K562 (cell line): Measurements from ENCODE around the gene TELO2. TPM values are rescaled to one million over a fixed set of nuclear protein-coding genes. Genes with fewer than 3 reads are reported as not detected.
A peak's percentile ranks its signal among the peaks of the same experiment; 100 is the strongest.

Experiments
- ATAC-seq: fragments of 200-7000 bp; cut with Tn5 transposase; 3 replicates; pipeline ENCODE4 v1.9.1; 2020; ENCODE audit warnings: moderate library complexity
- BruUV-seq: library from RNA; stranded (reverse); fragments of 400-500 nt; replicated peaks from 2 replicates; lab custom pipeline; 2021; lab: Mats Ljungman, UMichigan
- CTCF ChIA-PET: fragments of 300-600 bp; formaldehyde crosslinking; extraction: SDS; loops from one replicate; lab custom pipeline; 2021; ENCODE audit warnings: low intra/inter-chr PET ratio; lab: Yijun Ruan, JAX
- POLR2A ChIA-PET: fragments of 300-600, 350-650 bp; sonication (Branson Sonifier 250); formaldehyde crosslinking; extraction: SDS; loops from one replicate; lab custom pipeline; 2021; ENCODE audit warnings: antibody characterized with exemption, inconsistent platforms; lab: Yijun Ruan, JAX
- DNase-seq, 4 experiments: peaks; one replicate each; pipeline versions ENCODE4 v3.0.0 to v3.0.0-alpha.2; 2011 to 2018; ENCODE audit warnings: low spot score in 3 of 4, mixed read lengths in 3 of 4; ENCODE audit errors: extremely low read depth in 1 of 4
- FAIRE-seq: peaks from 2 replicates; lab custom pipeline; 2011; peaks lifted over from hg19 to GRCh38; lab: Jason Lieb, UNC
- H2AFZ ChIP-seq: 2 replicates; pipeline ENCODE4 v1.6.0; 2011; ENCODE audit warnings: low read depth, low read length, control low read depth, inconsistent platforms
- H3K27ac ChIP-seq: fragments of 200-600 bp; 3 replicates; pipeline ENCODE4 v1.8.0; 2011; ENCODE audit warnings: low read depth, mild to moderate bottlenecking, control low read depth, inconsistent platforms, low read length, moderate library complexity, mixed read lengths; ENCODE audit errors: extremely low read depth
- H3K27me3 ChIP-seq, 2 experiments: fragments of 300-600 bp in 1 of 2; 2 replicates in 1 of 2; 3 replicates in 1 of 2; pipeline versions ENCODE4 v1.6.0 to v1.8.0; 2011; ENCODE audit warnings: inconsistent platforms in 2 of 2, low read length in 2 of 2, mild to moderate bottlenecking in 1 of 2, mixed read lengths in 1 of 2, moderate library complexity in 1 of 2; ENCODE audit not compliant: control insufficient read depth in 2 of 2, insufficient read depth in 2 of 2
- H3K36me3 ChIP-seq: fragments of 300-600 bp; 3 replicates; pipeline ENCODE4 v1.8.0; 2011; ENCODE audit warnings: mild to moderate bottlenecking, low read length, inconsistent platforms; ENCODE audit not compliant: control insufficient read depth, insufficient read depth
- H3K4me1 ChIP-seq, 2 experiments: fragments of 200-600 bp in 1 of 2; replicated peaks in 1 of 2; 2 replicates in 1 of 2; 3 replicates in 1 of 2; pipeline versions ENCODE4 v1.5.1 to v1.8.0; 2011; ENCODE audit warnings: inconsistent platforms in 2 of 2, low read length in 2 of 2, mild to moderate bottlenecking in 1 of 2, mixed read lengths in 1 of 2, moderate library complexity in 1 of 2; ENCODE audit not compliant: control insufficient read depth in 2 of 2, insufficient read depth in 2 of 2
- H3K4me2 ChIP-seq: 2 replicates; pipeline ENCODE4 v1.6.1; 2011; ENCODE audit warnings: low read length, control low read depth, inconsistent platforms, mixed read lengths; ENCODE audit not compliant: insufficient read depth
- H3K4me3 ChIP-seq: fragments of 200-600 bp; sonication (generic), shearing (Covaris generic); 2 replicates; pipeline ENCODE4 v1.5.1; 2016; ENCODE audit warnings: control low read depth, inconsistent platforms
- H3K79me2 ChIP-seq: fragments of 200-600 bp; 3 replicates; pipeline ENCODE4 v1.8.0; 2011; ENCODE audit warnings: low read length, inconsistent platforms; ENCODE audit not compliant: control insufficient read depth, insufficient read depth
- H3K9ac ChIP-seq, 2 experiments: 2 replicates each; pipeline versions ENCODE4 v1.6.0 to v1.6.1; 2011; ENCODE audit warnings: low read depth in 2 of 2, low read length in 2 of 2, control low read depth in 1 of 2, inconsistent platforms in 1 of 2, mild to moderate bottlenecking in 1 of 2, mixed read lengths in 1 of 2; ENCODE audit not compliant: insufficient read depth in 1 of 2
- H3K9me1 ChIP-seq: one replicate; pipeline ENCODE4 v1.6.0; 2011; ENCODE audit warnings: inconsistent platforms, mild to moderate bottlenecking, low read length, moderate library complexity; ENCODE audit not compliant: control insufficient read depth, insufficient read depth
- H3K9me3 ChIP-seq: replicated peaks from 2 replicates; pipeline ENCODE4 v1.5.1; 2011; ENCODE audit warnings: low read depth, low read length, inconsistent platforms; ENCODE audit not compliant: control insufficient read depth, insufficient read depth
- H4K20me1 ChIP-seq: replicated peaks from 2 replicates; pipeline ENCODE4 v1.6.1; 2011; ENCODE audit warnings: low read length, inconsistent platforms, mixed read lengths; ENCODE audit not compliant: control insufficient read depth, insufficient read depth
- ETV6 ChIP-seq, 3 experiments: fragments of 150-350 bp in 1 of 3; sonication (generic) in 1 of 3; formaldehyde crosslinking in 1 of 3; IDR thresholded peaks; 2 replicates each; pipeline versions ENCODE4 v1.6.1 to v1.8.0; 2014 to 2022; ENCODE audit warnings: borderline replicate concordance in 2 of 3, low read depth in 2 of 3, antibody characterized with exemption in 1 of 3, low read length in 1 of 3, mild to moderate bottlenecking in 1 of 3, missing genetic modification reagents in 1 of 3
- EWSR1 ChIP-seq: fragments of 450-650 bp; IDR thresholded peaks from 2 replicates; pipeline ENCODE4 v1.6.1; 2018; ENCODE audit warnings: borderline replicate concordance, mild to moderate bottlenecking, low read depth, moderate library complexity; ENCODE audit not compliant: partially characterized antibody
- FOXJ3 ChIP-seq: sonication (generic); formaldehyde crosslinking; IDR thresholded peaks from 2 replicates; pipeline ENCODE4 v1.4.0; 2020; ENCODE audit warnings: mild to moderate bottlenecking, missing genetic modification reagents
- HDGF ChIP-seq: fragments of 450-650 bp; IDR thresholded peaks from 2 replicates; pipeline ENCODE4 v1.6.1; 2016
- PHB2 ChIP-seq: fragments of 450-650 bp; IDR thresholded peaks from 2 replicates; pipeline ENCODE4 v1.6.1; 2017; ENCODE audit warnings: low read depth
- POU5F1 ChIP-seq: fragments of 150-350 bp; IDR thresholded peaks from 2 replicates; pipeline ENCODE4 v1.6.1; 2014; ENCODE audit warnings: borderline replicate concordance, low read length, low read depth, mild to moderate bottlenecking; ENCODE audit not compliant: partially characterized antibody
- RAD21 ChIP-seq, 2 experiments: fragments of 250-450 bp in 1 of 2; fragments of 450-650 bp in 1 of 2; sonication (Bioruptor Pico) in 1 of 2; formaldehyde crosslinking in 1 of 2; IDR thresholded peaks in 1 of 2; conservative IDR thresholded peaks in 1 of 2; 2 replicates each; pipeline versions ENCODE4 v1.4.0 to v1.8.0; 2020 to 2022; ENCODE audit warnings: mild to moderate bottlenecking in 2 of 2, moderate library complexity in 1 of 2
- SAP30 ChIP-seq: fragments of 200-600 bp; sonication (generic); IDR thresholded peaks from 2 replicates; pipeline ENCODE4 v1.6.1; 2012; ENCODE audit warnings: borderline replicate concordance, low read depth, mild to moderate bottlenecking, moderate library complexity, low read length, control low read depth, inconsistent platforms; ENCODE audit not compliant: insufficient read depth, poor library complexity, severe bottlenecking
- SMAD4 ChIP-seq: fragments of 250-450 bp; sonication (Bioruptor Pico); conservative IDR thresholded peaks from 2 replicates; pipeline ENCODE4 v1.8.0; 2021; ENCODE audit warnings: inconsistent platforms, mild to moderate bottlenecking, moderate library complexity
- SMC3 ChIP-seq: conservative IDR thresholded peaks from 2 replicates; pipeline ENCODE4 v1.6.1; 2011; ENCODE audit warnings: low read depth, low read length, improper control_type of control experiment; ENCODE audit not compliant: insufficient read depth
- ZNF184 ChIP-seq: sonication (generic); formaldehyde crosslinking; IDR thresholded peaks from 2 replicates; pipeline ENCODE4 v1.5.0; 2020; ENCODE audit warnings: missing genetic modification reagents
- ZNF316 ChIP-seq: fragments of 450-650 bp; IDR thresholded peaks from 2 replicates; pipeline ENCODE4 v1.6.1; 2016
- WGBS: fragments of 100-300 bp; shearing (Covaris generic); methylation state at CpG from one replicate; pipeline ENCODE4 v1.1.6; 2016; ENCODE audit warnings: low coverage, mixed read lengths; ENCODE audit not compliant: insufficient coverage; ENCODE audit errors: missing lambda C conversion rate; 5-methylcytosine and 5-hydroxymethylcytosine counted together
- in situ Hi-C: fragments of 300-500 bp; cut with MboI; formaldehyde crosslinking; loops from 4 replicates; pipeline ENCODE4 v1.15.0; 2018; ENCODE audit warnings: inconsistent platforms, mixed read lengths
- intact Hi-C: fragments of 100-400 bp; cut with micrococcal nuclease; formaldehyde crosslinking; loops from 2 replicates; pipeline ENCODE4 v1.14.2; 2022
- polyA plus RNA-seq, 8 experiments: library from polyadenylated mRNA; depleted of rRNA in 4 of 8; stranded (reverse) in 5 of 8; unstranded in 3 of 8; fragments of >200 nt; fragmentation: Nextera tagmentation in 2 of 8; fragmentation: Illumina TruSeq in 1 of 8; extraction: Ambion mirVana in 2 of 8; extraction: Trizol in 1 of 8; gene quantifications; 2 replicates each; pipeline versions ENCODE4 v1.2.1 to v1.2.3, GENCODE V29; 2011 to 2014; ENCODE audit warnings: inconsistent platforms in 1 of 8, missing spikeins in 1 of 8
- total RNA-seq, 7 experiments: library from RNA; depleted of rRNA in 6 of 7; stranded (reverse); fragments of >200 nt in 6 of 7; fragmentation: Illumina TruSeq in 2 of 7; extraction: Trizol in 2 of 7; gene quantifications; 2 replicates each; pipeline versions ENCODE4 v1.2.1 to v1.2.3, GENCODE V29; 2011 to 2021; ENCODE audit warnings: low replicate concordance in 1 of 7
- TF ChIP-seq, protein P1 (sequence below): fragments of 450-650 bp; formaldehyde crosslinking; IDR thresholded peaks from 2 replicates; pipeline ENCODE4 v1.4.0; 2020; ENCODE audit warnings: mild to moderate bottlenecking, moderate library complexity
- TF ChIP-seq, protein P2 (sequence below): IDR thresholded peaks from 2 replicates; pipeline ENCODE4 v1.6.1; 2012; ENCODE audit warnings: low read depth, low read length, improper control_type of control experiment, borderline replicate concordance
- TF ChIP-seq, protein P3 (sequence below), 3 experiments: IDR thresholded peaks in 2 of 3; conservative IDR thresholded peaks in 1 of 3; 2 replicates each; pipeline ENCODE4 v1.5.1; 2011 to 2012; ENCODE audit warnings: low read length in 3 of 3, mild to moderate bottlenecking in 3 of 3, control low read depth in 2 of 3, improper control_type of control experiment in 1 of 3, inconsistent platforms in 1 of 3, low read depth in 1 of 3, mixed read lengths in 1 of 3, moderate library complexity in 1 of 3; ENCODE audit not compliant: insufficient read depth in 2 of 3

Gene TELO2
- total and polyA plus RNA-seq, 9 of the 15 experiments (the other 6 are each of a cell fraction or from before 2014, with no cell fraction given) = 0.51 to 91.8 (median 14.5) TPM

DNA sequence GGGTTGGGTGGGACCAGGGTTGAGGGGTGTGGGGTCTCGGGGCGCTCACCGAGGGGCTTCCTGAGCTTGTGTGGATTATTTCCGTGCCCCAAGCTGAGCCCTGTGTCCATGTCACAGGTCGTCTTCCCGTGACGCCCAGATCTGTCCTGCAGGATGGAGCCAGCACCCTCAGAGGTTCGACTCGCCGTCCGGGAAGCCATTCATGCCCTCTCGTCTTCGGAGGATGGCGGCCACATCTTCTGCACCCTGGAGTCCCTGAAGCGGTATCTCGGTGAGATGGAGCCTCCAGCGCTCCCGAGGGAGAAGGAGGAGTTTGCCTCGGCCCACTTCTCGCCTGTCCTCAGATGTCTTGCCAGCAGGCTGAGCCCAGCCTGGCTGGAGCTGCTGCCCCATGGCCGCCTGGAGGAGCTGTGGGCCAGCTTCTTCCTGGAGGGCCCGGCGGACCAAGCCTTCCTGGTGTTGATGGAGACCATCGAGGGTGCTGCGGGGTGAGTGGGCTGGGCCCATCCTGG is 1.0 kb downstream of the TELO2 start:
- no peaks in the 10 kb centered on the region for H3K9me3 ChIP-seq
- no peaks in the 10 kb centered on the region for H3K27me3 ChIP-seq
- peak overlapping the region; percentile 92 for H3K4me3 ChIP-seq
- peaks cover 16 to 54% of the 10 kb centered on the region in 2 experiments; a peak in 3 of 5 replicates for H3K4me1 ChIP-seq
- ChIA-PET CTCF (interaction anchor here (0.6 kb wide), 1 partner anchor 119 kb away, joined by 3 read pairs; no protein-coding TSS in a partner anchor), POLR2A (interaction anchor here (0.6 to 2.6 kb wide), 6 partner anchors 8 to 801 kb away, joined by 3 to 13 read pairs (median 3); partner anchors contain the start of genes CRAMP1 and IFT140)
- ATAC-seq = peak; percentile 64
- H3K4me2 ChIP-seq = peak overlapping the region; percentile 87
- FAIRE-seq = peak; percentile 23
- BruUV-seq = no TSS peak
- H3K9ac ChIP-seq = peak overlapping the region; percentile 78 to 99
- H3K36me3 ChIP-seq = peaks cover 50% of the 10 kb centered on the region; the same call in 2 of the 3 replicates
- peaks cover 7% of the 10 kb centered on the region; the same call in 1 of the 2 replicates for H4K20me1 ChIP-seq
- peak overlapping the region; percentile 94; the same call in 2 of the 3 replicates for H3K27ac ChIP-seq
- DNase-seq = peak in 3 of 4 experiments; percentile 46 to 63 (median 62)
- intact Hi-C loops (no loop called here), in situ Hi-C loops (no loop called here)
- 16% methylated on average over 24 of the region's 25 CpGs for WGBS
- peaks cover 32% of the 10 kb centered on the region for H3K79me2 ChIP-seq
- no peaks in the 10 kb centered on the region for H3K9me1 ChIP-seq
- no peak overlapping the region for H2AFZ ChIP-seq
- TF ChIP-seq SAP30 (no peak), PHB2 (no peak), ZNF184 (no peak), ZNF316 (0 out of 2 replicates have a peak, but pooled peaks have one; percentile 27), SMAD4 (CRISPR knock-in tag) (0 out of 2 replicates have a peak, but pooled peaks have one; percentile 19), ETV6 (IDR thresholded peaks at IDR 0.05; ENCODE audit: borderline replicate concordance in 1 of 2, low read depth in 2 of 2, low read length in 1 of 2) (no peak), ETV6 (CRISPR knock-in tag; IDR thresholded peaks at IDR 0.05; ENCODE audit: borderline replicate concordance) (no peak), EWSR1 (no peak), SMC3 (no peak), POU5F1 (no peak), HDGF (no peak), RAD21 (CRISPR knock-in tag; conservative IDR thresholded peaks at IDR 0.05 in 1 of 2, IDR thresholded peaks at IDR 0.05 in 1 of 2) (peak; percentile 46 to 70), FOXJ3 (CRISPR knock-in tag) (no peak)
- TF ChIP-seq, protein P1, sequence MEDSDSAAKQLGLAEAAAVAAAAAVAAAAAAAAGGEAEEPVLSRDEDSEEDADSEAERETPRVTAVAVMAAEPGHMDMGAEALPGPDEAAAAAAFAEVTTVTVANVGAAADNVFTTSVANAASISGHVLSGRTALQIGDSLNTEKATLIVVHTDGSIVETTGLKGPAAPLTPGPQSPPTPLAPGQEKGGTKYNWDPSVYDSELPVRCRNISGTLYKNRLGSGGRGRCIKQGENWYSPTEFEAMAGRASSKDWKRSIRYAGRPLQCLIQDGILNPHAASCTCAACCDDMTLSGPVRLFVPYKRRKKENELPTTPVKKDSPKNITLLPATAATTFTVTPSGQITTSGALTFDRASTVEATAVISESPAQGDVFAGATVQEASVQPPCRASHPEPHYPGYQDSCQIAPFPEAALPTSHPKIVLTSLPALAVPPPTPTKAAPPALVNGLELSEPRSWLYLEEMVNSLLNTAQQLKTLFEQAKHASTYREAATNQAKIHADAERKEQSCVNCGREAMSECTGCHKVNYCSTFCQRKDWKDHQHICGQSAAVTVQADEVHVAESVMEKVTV (CRISPR knock-in tag) = 0 out of 2 replicates have a peak, but pooled peaks have one; percentile 32
- TF ChIP-seq, protein P2, sequence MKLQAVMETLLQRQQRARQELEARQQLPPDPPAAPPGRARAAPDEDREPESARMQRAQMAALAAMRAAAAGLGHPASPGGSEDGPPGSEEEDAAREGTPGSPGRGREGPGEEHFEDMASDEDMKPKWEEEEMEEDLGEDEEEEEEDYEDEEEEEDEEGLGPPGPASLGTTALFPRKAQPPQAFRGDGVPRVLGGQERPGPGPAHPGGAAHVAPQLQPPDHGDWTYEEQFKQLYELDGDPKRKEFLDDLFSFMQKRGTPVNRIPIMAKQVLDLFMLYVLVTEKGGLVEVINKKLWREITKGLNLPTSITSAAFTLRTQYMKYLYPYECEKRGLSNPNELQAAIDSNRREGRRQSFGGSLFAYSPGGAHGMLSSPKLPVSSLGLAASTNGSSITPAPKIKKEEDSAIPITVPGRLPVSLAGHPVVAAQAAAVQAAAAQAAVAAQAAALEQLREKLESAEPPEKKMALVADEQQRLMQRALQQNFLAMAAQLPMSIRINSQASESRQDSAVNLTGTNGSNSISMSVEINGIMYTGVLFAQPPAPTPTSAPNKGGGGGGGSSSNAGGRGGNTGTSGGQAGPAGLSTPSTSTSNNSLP = no peak
- TF ChIP-seq, protein P3, sequence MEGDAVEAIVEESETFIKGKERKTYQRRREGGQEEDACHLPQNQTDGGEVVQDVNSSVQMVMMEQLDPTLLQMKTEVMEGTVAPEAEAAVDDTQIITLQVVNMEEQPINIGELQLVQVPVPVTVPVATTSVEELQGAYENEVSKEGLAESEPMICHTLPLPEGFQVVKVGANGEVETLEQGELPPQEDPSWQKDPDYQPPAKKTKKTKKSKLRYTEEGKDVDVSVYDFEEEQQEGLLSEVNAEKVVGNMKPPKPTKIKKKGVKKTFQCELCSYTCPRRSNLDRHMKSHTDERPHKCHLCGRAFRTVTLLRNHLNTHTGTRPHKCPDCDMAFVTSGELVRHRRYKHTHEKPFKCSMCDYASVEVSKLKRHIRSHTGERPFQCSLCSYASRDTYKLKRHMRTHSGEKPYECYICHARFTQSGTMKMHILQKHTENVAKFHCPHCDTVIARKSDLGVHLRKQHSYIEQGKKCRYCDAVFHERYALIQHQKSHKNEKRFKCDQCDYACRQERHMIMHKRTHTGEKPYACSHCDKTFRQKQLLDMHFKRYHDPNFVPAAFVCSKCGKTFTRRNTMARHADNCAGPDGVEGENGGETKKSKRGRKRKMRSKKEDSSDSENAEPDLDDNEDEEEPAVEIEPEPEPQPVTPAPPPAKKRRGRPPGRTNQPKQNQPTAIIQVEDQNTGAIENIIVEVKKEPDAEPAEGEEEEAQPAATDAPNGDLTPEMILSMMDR (IDR thresholded peaks at IDR 0.05 in 2 of 3, conservative IDR thresholded peaks at IDR 0.05 in 1 of 3; ENCODE audit: insufficient read depth in 2 of 3, low read depth in 1 of 3, low read length in 3 of 3) = peak; percentile 60 to 68 (median 63)
